Lung microvascular endothelial cell (primary cell): ENCODE data around the gene CDA. TPM values are rescaled to one million over a fixed set of nuclear protein-coding genes. Genes with fewer than 3 reads are reported as not detected.
A peak's percentile ranks its signal among the peaks of the same experiment; 100 is the strongest.

ENCODE experiments used
- DNase-seq, 2 donors: peaks; one replicate each; pipeline versions ENCODE4 v3.0.0 to v3.0.0-alpha.2; 2010; ENCODE audit warnings: low read depth in 2 of 2
- total RNA-seq: library from RNA; depleted of rRNA; stranded (reverse); fragments of >200 nt; gene quantifications from 2 replicates; pipeline ENCODE4 v1.2.1, GENCODE V29; 2014

The CDA gene
- total RNA-seq, 1 donor from 2014 or later, result 1.6 TPM

GRCh38 chr1:20615946-20616846, 27.3 kb downstream of the CDA start:
- no peak for DNase-seq

GRCh38 chr1:20616847-20617487, 28.1 kb downstream of the CDA start:
- DNase-seq, result no peak

GRCh38 chr1:20618550-20618949, 29.7 kb downstream of the CDA start:
- no peak for DNase-seq

- DNase-seq, result no peak
Measured at GRCh38 chr1:20619999-20620398, 31.1 kb downstream of the CDA start.

GRCh38 chr1:20621012-20621411, 32.1 kb downstream of the CDA start:
- DNase-seq, result no peak

GRCh38 chr1:20624709-20625108, 35.8 kb downstream of the CDA start:
- no peak for DNase-seq

GRCh38 chr1:20625176-20626097, 36.5 kb downstream of the CDA start:
- no peak for DNase-seq

GRCh38 chr1:20626098-20626427, 37.2 kb downstream of the CDA start:
- DNase-seq, result no peak

- DNase-seq, result no peak
Measured at GRCh38 chr1:20626524-20626923, 37.6 kb downstream of the CDA start.

- no peak for DNase-seq
Measured at GRCh38 chr1:20630729-20631128, 41.8 kb downstream of the CDA start.

- no peak for DNase-seq
Measured at GRCh38 chr1:20632386-20632785, 43.5 kb downstream of the CDA start.

GRCh38 chr1:20633190-20634064, 44.5 kb downstream of the CDA start, which contains the start of gene PINK1:
Gene PINK1 (plus strand): TSS chr1:20633458. CDS start chr1:20633549, 91 bp downstream.
- peak; percentile 70 to 84 for DNase-seq

GRCh38 chr1:20634065-20634593, 45.2 kb downstream of the CDA start:
- no peak for DNase-seq

- peak in 1 of 2 donors; percentile 17 for DNase-seq
Measured at GRCh38 chr1:20634594-20635084, 45.7 kb downstream of the CDA start.

- DNase-seq, result no peak
Measured at GRCh38 chr1:20636785-20637347, 48.0 kb downstream of the CDA start.

GRCh38 chr1:20640183-20640597, 51.3 kb downstream of the CDA start:
- DNase-seq, result peak; percentile 64 to 77

- DNase-seq, result no peak
Measured at GRCh38 chr1:20641975-20642374, 53.1 kb downstream of the CDA start.

- DNase-seq, result no peak
Measured at GRCh38 chr1:20643080-20643479, 54.2 kb downstream of the CDA start.

- no peak for DNase-seq
Measured at GRCh38 chr1:20644416-20644815, 55.5 kb downstream of the CDA start.

GRCh38 chr1:20645414-20645813, 56.5 kb downstream of the CDA start:
- no peak for DNase-seq
